BLaER1 treated with 17β-estradiol and CSF1 and Interleukin-3, amounts not matched to agents 10 nM and 100 nM (cell line): ENCODE results near the gene IL11.

Experiments used
- H3K27ac ChIP-seq, 11 experiments: shearing (Covaris generic); formaldehyde crosslinking; 2 replicates each; pipeline ENCODE4 v1.8.1; 2022
- H3K27me3 ChIP-seq, 11 experiments: shearing (Covaris generic); formaldehyde crosslinking; 2 replicates each; pipeline ENCODE4 v1.8.1; 2022
- H3K36me3 ChIP-seq, 11 experiments: shearing (Covaris generic); formaldehyde crosslinking; 2 replicates each; pipeline ENCODE4 v1.8.1; 2022
- H3K4me1 ChIP-seq, 10 experiments: shearing (Covaris generic); formaldehyde crosslinking; 2 replicates each; pipeline ENCODE4 v1.8.1; 2022
- H3K4me2 ChIP-seq, 11 experiments: shearing (Covaris generic); formaldehyde crosslinking; 2 replicates each; pipeline ENCODE4 v1.8.1; 2022
- H3K4me3 ChIP-seq, 10 experiments: shearing (Covaris generic); formaldehyde crosslinking; 2 replicates each; pipeline ENCODE4 v1.8.1; 2022
- H3K9ac ChIP-seq, 11 experiments: shearing (Covaris generic); formaldehyde crosslinking; 2 replicates each; pipeline ENCODE4 v1.8.1; 2022
- H3K9me3 ChIP-seq, 11 experiments: shearing (Covaris generic); formaldehyde crosslinking; replicated peaks in 1 of 11; 2 replicates each; pipeline ENCODE4 v1.8.1; 2022
- H4K20me1 ChIP-seq, 11 experiments: shearing (Covaris generic); formaldehyde crosslinking; 2 replicates each; pipeline ENCODE4 v1.8.1; 2022
- Cebpa-rat ChIP-seq, 11 experiments: shearing (Covaris generic); IDR thresholded peaks; 2 replicates each; pipeline ENCODE4 v1.8.1; 2022

Gene IL11

DNA sequence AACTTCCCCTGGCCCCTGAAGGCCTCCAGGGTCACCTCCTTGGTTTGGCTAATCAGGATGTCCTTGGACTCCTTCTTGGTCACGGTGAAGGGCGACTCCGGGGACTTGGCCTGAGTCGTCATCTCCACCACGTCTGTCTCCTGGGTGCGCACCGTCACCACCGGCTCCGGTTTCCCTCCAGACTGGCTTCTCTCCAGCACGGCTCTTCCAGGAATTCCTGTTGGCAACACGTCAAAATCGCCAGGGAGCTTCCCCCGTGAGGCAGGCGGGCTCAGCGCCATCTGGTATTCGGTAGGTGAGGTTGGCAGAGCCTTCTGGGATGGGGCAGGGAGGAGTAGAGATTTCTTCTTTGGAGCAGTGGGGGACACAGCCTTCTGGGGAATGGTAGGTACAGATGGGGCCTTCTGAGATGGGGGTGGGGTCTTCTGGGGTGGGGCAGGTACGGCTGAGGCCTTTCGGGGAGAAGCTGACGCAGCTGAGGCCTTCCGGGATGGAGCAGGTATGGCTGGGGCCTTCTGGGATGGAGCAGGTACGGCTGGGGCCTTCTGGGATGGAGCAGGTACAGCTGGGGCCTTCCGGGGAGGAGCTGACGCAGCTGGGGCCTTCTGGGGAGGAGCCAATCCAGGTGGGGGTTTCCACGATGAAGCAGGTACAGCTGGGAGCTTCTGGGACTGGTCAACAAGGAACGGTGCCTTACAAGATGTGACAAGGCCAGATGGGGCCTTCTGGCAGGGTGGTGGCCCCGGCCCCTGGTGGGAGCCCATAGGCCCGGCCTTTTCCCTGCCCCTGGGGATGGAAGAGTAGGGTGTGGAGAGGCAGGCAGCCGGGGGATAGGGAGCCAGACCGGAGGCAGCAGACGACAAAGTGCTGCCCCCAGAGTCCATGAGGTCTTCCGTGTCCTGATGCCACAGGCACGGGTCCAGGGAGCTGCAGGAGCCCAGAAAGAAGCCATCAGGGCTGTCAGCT, 11.0 kb downstream of the IL11 start:
- H3K27ac ChIP-seq: no peak overlapping the region
- H3K36me3 ChIP-seq: no peaks in the 10 kb centered on the region
- H3K4me2 ChIP-seq: no peak overlapping the region
- H3K27me3 ChIP-seq: peaks cover 31 to 44% (median 37%) of the 10 kb centered on the region in 11 experiments
- H3K9ac ChIP-seq: no peak overlapping the region
- no peak overlapping the region for H3K4me3 ChIP-seq
- no peaks in the 10 kb centered on the region; a peak in 1 of 22 replicates for H3K9me3 ChIP-seq
- no peaks in the 10 kb centered on the region; a peak in 1 of 22 replicates for H4K20me1 ChIP-seq
- TF ChIP-seq Cebpa-rat (IDR thresholded peaks at IDR 0.05): no peak
- H3K4me1 ChIP-seq: peaks cover 0 to 11% (median 0%) of the 10 kb centered on the region in 10 experiments; a peak in 6 of 20 replicates

DNA sequence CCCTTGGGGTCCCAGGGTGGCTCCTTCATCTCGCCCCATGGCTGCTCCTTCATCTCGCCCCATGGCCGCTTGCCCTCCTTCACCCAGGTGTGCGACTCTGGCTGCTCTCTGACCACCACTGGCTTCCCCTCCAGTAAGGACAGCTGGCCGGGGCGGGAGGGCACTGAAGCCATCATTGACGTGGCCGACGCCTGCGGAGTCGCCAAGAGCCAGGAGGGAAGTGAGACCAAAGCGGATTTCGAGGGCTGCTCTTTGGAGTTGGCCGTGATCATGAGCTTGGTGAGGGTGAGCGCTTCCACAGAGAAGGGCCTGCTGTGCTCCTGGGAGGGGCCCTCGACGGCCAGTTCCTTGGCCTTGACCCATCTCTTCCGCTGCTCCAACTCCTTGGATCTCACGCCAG, 11.8 kb downstream of the IL11 start:
- H3K4me1 ChIP-seq: peaks cover 3 to 11% (median 4%) of the 10 kb centered on the region in 10 experiments
- H3K27ac ChIP-seq: no peak overlapping the region
- H3K9ac ChIP-seq: no peak overlapping the region
- no peak for TF ChIP-seq Cebpa-rat (IDR thresholded peaks at IDR 0.05)
- H3K36me3 ChIP-seq: no peaks in the 10 kb centered on the region
- H3K4me2 ChIP-seq: no peak overlapping the region
- H3K27me3 ChIP-seq: peaks cover 38 to 51% (median 44%) of the 10 kb centered on the region in 11 experiments
- H3K9me3 ChIP-seq: no peaks in the 10 kb centered on the region; a peak in 1 of 22 replicates
- H3K4me3 ChIP-seq: no peak overlapping the region
- peaks cover 0 to under 1% (median 0%) of the 10 kb centered on the region in 11 experiments; a peak in 2 of 22 replicates for H4K20me1 ChIP-seq

- H3K9me3 ChIP-seq: no peaks in the 10 kb centered on the region; a peak in 1 of 22 replicates
- peaks cover 60 to 76% (median 65%) of the 10 kb centered on the region in 11 experiments for H3K27me3 ChIP-seq
- H3K4me2 ChIP-seq: no peak overlapping the region
- no peak overlapping the region for H3K27ac ChIP-seq
- no peak overlapping the region for H3K4me3 ChIP-seq
- no peak overlapping the region for H3K9ac ChIP-seq
- TF ChIP-seq Cebpa-rat (IDR thresholded peaks at IDR 0.05): no peak
- peaks cover 20 to 40% (median 31%) of the 10 kb centered on the region in 10 experiments for H3K4me1 ChIP-seq
- peaks cover 0 to 9% (median 0%) of the 10 kb centered on the region in 11 experiments; a peak in 4 of 22 replicates for H4K20me1 ChIP-seq
- H3K36me3 ChIP-seq: no peaks in the 10 kb centered on the region
Measured at GRCh38 chr19:55355213-55355821, 14.9 kb downstream of the IL11 start.

DNA sequence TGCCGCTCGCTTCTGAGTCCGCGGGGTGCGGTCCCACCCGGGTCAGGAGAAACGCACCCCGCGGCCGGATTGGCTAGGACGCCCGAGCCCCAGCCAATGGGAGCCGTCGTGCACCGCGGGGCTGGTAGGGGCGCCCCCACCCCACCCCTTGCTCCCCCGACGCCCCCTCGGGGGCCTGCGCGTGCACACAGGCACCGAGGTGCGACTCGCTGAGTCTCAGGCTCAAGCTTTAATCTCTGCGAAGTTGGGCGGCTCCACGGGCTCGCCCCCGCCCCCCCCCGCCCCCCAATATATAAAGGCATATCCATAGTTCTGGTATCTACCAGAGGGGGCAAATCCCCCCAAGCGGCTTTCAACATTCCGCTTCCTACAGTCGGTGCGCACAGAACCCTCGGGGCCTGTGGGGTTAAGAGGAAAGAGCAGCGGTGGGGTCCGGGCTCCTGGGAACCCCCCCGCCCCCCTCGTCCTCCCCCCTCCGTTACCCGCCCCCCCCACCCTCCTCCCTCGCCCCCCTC, 15.5 kb downstream of the IL11 start, which contains the start of gene COX6B2:
Gene COX6B2, minus strand, starts transcription at position 22 of the 515 bp plus-strand sequence. CDS start 198 bp downstream, outside the sequence.
- H3K4me1 ChIP-seq: peaks cover 20 to 43% (median 31%) of the 10 kb centered on the region in 10 experiments
- peaks cover 0 to 13% (median 0%) of the 10 kb centered on the region in 11 experiments; a peak in 4 of 22 replicates for H4K20me1 ChIP-seq
- peaks cover 60 to 76% (median 65%) of the 10 kb centered on the region in 11 experiments for H3K27me3 ChIP-seq
- no peak for TF ChIP-seq Cebpa-rat (IDR thresholded peaks at IDR 0.05)
- H3K4me3 ChIP-seq: peak within 1 kb of the TSS; percentile 47 to 70 (median 54)
- no peaks in the 10 kb centered on the region; a peak in 1 of 22 replicates for H3K9me3 ChIP-seq
- peak within 1 kb of the TSS in 10 of 11 experiments; percentile 7 to 58 (median 38); a peak in 12 of 22 replicates for H3K9ac ChIP-seq
- peak within 1 kb of the TSS; percentile 86 to 99 (median 94) for H3K4me2 ChIP-seq
- H3K36me3 ChIP-seq: no peaks in the 10 kb centered on the region
- H3K27ac ChIP-seq: no peak within 1 kb of the TSS

GRCh38 chr19:55353803-55354697, 16.2 kb downstream of the IL11 start:
- peaks cover 20 to 48% (median 36%) of the 10 kb centered on the region in 10 experiments for H3K4me1 ChIP-seq
- peak overlapping the region; percentile 47 to 70 (median 54) for H3K4me3 ChIP-seq
- no peak overlapping the region for H3K27ac ChIP-seq
- no peaks in the 10 kb centered on the region; a peak in 1 of 22 replicates for H3K36me3 ChIP-seq
- no peak for TF ChIP-seq Cebpa-rat (IDR thresholded peaks at IDR 0.05)
- peak overlapping the region; percentile 86 to 99 (median 94) for H3K4me2 ChIP-seq
- H4K20me1 ChIP-seq: peaks cover 0 to 13% (median 0%) of the 10 kb centered on the region in 11 experiments; a peak in 4 of 22 replicates
- H3K27me3 ChIP-seq: peaks cover 60 to 76% (median 65%) of the 10 kb centered on the region in 11 experiments
- no peaks in the 10 kb centered on the region; a peak in 1 of 22 replicates for H3K9me3 ChIP-seq
- peak overlapping the region in 10 of 11 experiments; percentile 7 to 58 (median 38); a peak in 12 of 22 replicates for H3K9ac ChIP-seq

GRCh38 chr19:55353356-55353802, 16.9 kb downstream of the IL11 start:
- TF ChIP-seq Cebpa-rat (IDR thresholded peaks at IDR 0.05): no peak
- peak overlapping the region; percentile 86 to 99 (median 94) for H3K4me2 ChIP-seq
- peak overlapping the region; percentile 47 to 70 (median 54) for H3K4me3 ChIP-seq
- peak overlapping the region in 10 of 11 experiments; percentile 7 to 58 (median 34); a peak in 10 of 22 replicates for H3K9ac ChIP-seq
- peaks cover 0 to 5% (median 0%) of the 10 kb centered on the region in 11 experiments; a peak in 2 of 22 replicates for H3K36me3 ChIP-seq
- H3K4me1 ChIP-seq: peaks cover 23 to 55% (median 43%) of the 10 kb centered on the region in 10 experiments
- H4K20me1 ChIP-seq: peaks cover 0 to 18% (median 0%) of the 10 kb centered on the region in 11 experiments; a peak in 5 of 22 replicates
- H3K27me3 ChIP-seq: peaks cover 60 to 74% (median 65%) of the 10 kb centered on the region in 11 experiments
- H3K27ac ChIP-seq: no peak overlapping the region
- H3K9me3 ChIP-seq: no peaks in the 10 kb centered on the region; a peak in 1 of 22 replicates

- TF ChIP-seq Cebpa-rat (IDR thresholded peaks at IDR 0.05): no peak
- Histone ChIP-seq H3K27ac (no peak overlapping the region), H3K36me3 (peaks cover 0 to 8% (median 0%) of the 10 kb centered on the region in 11 experiments; a peak in 3 of 22 replicates), H3K4me1 (peaks cover 23 to 62% (median 51%) of the 10 kb centered on the region in 10 experiments), H3K4me3 (peak overlapping the region in 3 of 10 experiments; percentile 52 to 70 (median 54); a peak in 2 of 20 replicates), H3K9me3 (no peaks in the 10 kb centered on the region; a peak in 1 of 22 replicates), H3K4me2 (peak overlapping the region; percentile 50 to 98 (median 89); a peak in 20 of 22 replicates), H3K9ac (no peak overlapping the region), H3K27me3 (peaks cover 60 to 67% (median 62%) of the 10 kb centered on the region in 11 experiments), H4K20me1 (peaks cover 0 to 25% (median 0%) of the 10 kb centered on the region in 11 experiments; a peak in 5 of 22 replicates)
Measured at GRCh38 chr19:55352549-55353145, 17.6 kb downstream of the IL11 start.
